IMR-90 (cell line): ENCODE measurements around the gene MYT1. TPM values are rescaled to one million over a fixed set of nuclear protein-coding genes. Genes with fewer than 3 reads are reported as not detected.

ENCODE experiments used
- ATAC-seq: fragments of 200-7000 bp; cut with Tn5 transposase; 2 replicates; pipeline ENCODE4 v1.9.1; 2020; ENCODE audit warnings: low read depth, mild to moderate bottlenecking, moderate library complexity
- BruUV-seq: library from RNA; stranded (reverse); fragments of 400-500 nt; replicated peaks from 2 replicates; lab custom pipeline; 2021; lab: Mats Ljungman, UMichigan
- CTCF ChIA-PET: fragments of 300-600 bp; formaldehyde crosslinking; extraction: SDS; loops from one replicate; lab custom pipeline; 2021; ENCODE audit warnings: antibody characterized with exemption; lab: Yijun Ruan, JAX
- POLR2A ChIA-PET: fragments of 300-600 bp; sonication (Branson Sonifier 250); formaldehyde crosslinking; loops from one replicate; lab custom pipeline; 2022; ENCODE audit warnings: antibody characterized with exemption; ENCODE audit not compliant: unreplicated experiment; lab: Charles Lee
- DNase-seq: peaks from one replicate; pipeline ENCODE4 v3.0.0; 2013
- H2AFZ ChIP-seq: replicated peaks from 2 replicates; pipeline ENCODE3; 2013; ENCODE audit warnings: low read length, mild to moderate bottlenecking; ENCODE audit not compliant: poor library complexity
- H2AK5ac ChIP-seq: 2 replicates; pipeline ENCODE4 v1.6.1; 2013; ENCODE audit warnings: low read depth, low read length, inconsistent platforms
- H2AK9ac ChIP-seq: replicated peaks from 2 replicates; pipeline ENCODE3; 2013; ENCODE audit warnings: mild to moderate bottlenecking, low read depth, low read length, moderate library complexity; ENCODE audit not compliant: poor library complexity
- H2BK120ac ChIP-seq: 2 replicates; pipeline ENCODE4 v1.6.1; 2013; ENCODE audit warnings: low read depth, low read length, inconsistent platforms
- H2BK15ac ChIP-seq: 3 replicates; pipeline ENCODE4 v1.6.1; 2013; ENCODE audit warnings: low read depth, low read length, inconsistent platforms
- H2BK20ac ChIP-seq: 2 replicates; pipeline ENCODE4 v1.6.1; 2013; ENCODE audit warnings: low read depth, mild to moderate bottlenecking, inconsistent platforms, low read length, moderate library complexity
- H2BK5ac ChIP-seq: 2 replicates; pipeline ENCODE4 v1.6.1; 2013; ENCODE audit warnings: mild to moderate bottlenecking, low read depth, low read length, inconsistent platforms; ENCODE audit not compliant: poor library complexity, severe bottlenecking
- H3K14ac ChIP-seq: replicated peaks from 2 replicates; pipeline ENCODE4 v1.6.1; 2013; ENCODE audit warnings: low read depth, low read length, inconsistent platforms
- H3K18ac ChIP-seq: 2 replicates; pipeline ENCODE4 v1.6.1; 2013; ENCODE audit warnings: low read depth, low read length, control low read depth
- H3K23ac ChIP-seq: 2 replicates; pipeline ENCODE4 v1.6.1; 2013; ENCODE audit warnings: low read depth, low read length, inconsistent platforms
- H3K27ac ChIP-seq: 2 replicates; pipeline ENCODE4 v1.5.1; 2013; ENCODE audit warnings: mild to moderate bottlenecking, control low read depth, low read length; ENCODE audit not compliant: insufficient read depth
- H3K27me3 ChIP-seq: 2 replicates; pipeline ENCODE4 v1.6.1; 2013; ENCODE audit warnings: low read length; ENCODE audit not compliant: control insufficient read depth, insufficient read depth
- H3K36me3 ChIP-seq: 2 replicates; pipeline ENCODE4 v1.6.1; 2013; ENCODE audit warnings: low read length, mixed read lengths; ENCODE audit not compliant: control insufficient read depth, insufficient read depth
- H3K4ac ChIP-seq: 2 replicates; pipeline ENCODE4 v1.6.1; 2013; ENCODE audit warnings: low read depth, low read length, inconsistent platforms
- H3K4me1 ChIP-seq: 2 replicates; pipeline ENCODE4 v1.6.1; 2013; ENCODE audit warnings: low read length, mixed read lengths; ENCODE audit not compliant: control insufficient read depth, insufficient read depth
- H3K4me2 ChIP-seq: 2 replicates; pipeline ENCODE4 v1.6.1; 2013; ENCODE audit warnings: low read depth, mild to moderate bottlenecking, control low read depth, low read length, moderate library complexity
- H3K4me3 ChIP-seq: 2 replicates; pipeline ENCODE4 v1.5.1; 2013; ENCODE audit warnings: low read depth, mild to moderate bottlenecking, control low read depth, low read length, moderate library complexity; ENCODE audit not compliant: insufficient read depth
- H3K56ac ChIP-seq: 2 replicates; pipeline ENCODE4 v1.6.1; 2013; ENCODE audit warnings: low read length, inconsistent platforms; ENCODE audit not compliant: insufficient read depth; ENCODE audit errors: extremely low read depth
- H3K79me1 ChIP-seq, 2 experiments: 2 replicates each; pipeline ENCODE4 v1.6.1; 2013; ENCODE audit warnings: low read length in 2 of 2, inconsistent platforms in 1 of 2, low read depth in 1 of 2
- H3K9ac ChIP-seq: 2 replicates; pipeline ENCODE4 v1.6.1; 2013; ENCODE audit warnings: low read depth, low read length, control low read depth
- H3K9me1 ChIP-seq: 2 replicates; pipeline ENCODE4 v1.6.1; 2013; ENCODE audit warnings: low read length, inconsistent platforms; ENCODE audit not compliant: insufficient read depth
- H3K9me3 ChIP-seq: 2 replicates; pipeline ENCODE4 v1.6.1; 2013; ENCODE audit warnings: low read length; ENCODE audit not compliant: control insufficient read depth, insufficient read depth
- H4K20me1 ChIP-seq: 2 replicates; pipeline ENCODE4 v1.6.1; 2013; ENCODE audit warnings: low read length, inconsistent platforms; ENCODE audit not compliant: insufficient read depth
- H4K5ac ChIP-seq: 2 replicates; pipeline ENCODE4 v1.6.1; 2013; ENCODE audit warnings: mild to moderate bottlenecking, low read depth, low read length, control low read depth
- H4K8ac ChIP-seq, 2 experiments: 2 replicates each; pipeline ENCODE4 v1.6.1; 2013; ENCODE audit warnings: low read depth in 2 of 2, low read length in 2 of 2, control low read depth in 1 of 2, inconsistent platforms in 1 of 2
- H4K91ac ChIP-seq: 2 replicates; pipeline ENCODE4 v1.6.1; 2013; ENCODE audit warnings: low read depth, low read length, inconsistent platforms; ENCODE audit not compliant: insufficient read depth
- BHLHE40 ChIP-seq: fragments of 150-350 bp; IDR thresholded peaks from 2 replicates; pipeline ENCODE4 v1.6.1; 2016; ENCODE audit warnings: mild to moderate bottlenecking, low read depth, low read length
- FOS ChIP-seq: fragments of 150-350 bp; IDR thresholded peaks from 2 replicates; pipeline ENCODE4 v1.6.1; 2016; ENCODE audit warnings: low read depth, low read length
- MAFK ChIP-seq: IDR thresholded peaks from 2 replicates; pipeline ENCODE4 v1.6.1; 2012; ENCODE audit warnings: low read depth, low read length, improper control_type of control experiment
- MAZ ChIP-seq: IDR thresholded peaks from 2 replicates; pipeline ENCODE4 v1.6.1; 2012; ENCODE audit warnings: low read depth, mild to moderate bottlenecking, low read length, improper control_type of control experiment, moderate library complexity, borderline replicate concordance
- MXI1 ChIP-seq: IDR thresholded peaks from 2 replicates; pipeline ENCODE4 v1.6.1; 2012; ENCODE audit warnings: low read depth, mild to moderate bottlenecking, low read length, moderate library complexity, borderline replicate concordance
- NFE2L2 ChIP-seq: fragments of 150-350 bp; IDR thresholded peaks from 2 replicates; pipeline ENCODE4 v1.6.1; 2016; ENCODE audit warnings: low read depth, mild to moderate bottlenecking, low read length
- RAD21 ChIP-seq: IDR thresholded peaks from 2 replicates; pipeline ENCODE4 v1.6.1; 2012; ENCODE audit warnings: low read length, improper control_type of control experiment
- RFX5 ChIP-seq: IDR thresholded peaks from 2 replicates; pipeline ENCODE4 v1.8.0; 2012; ENCODE audit warnings: low read depth, mild to moderate bottlenecking, low read length, moderate library complexity
- SMC3 ChIP-seq: fragments of 150-350 bp; IDR thresholded peaks from 2 replicates; pipeline ENCODE4 v1.6.1; 2016; ENCODE audit warnings: low read depth, mild to moderate bottlenecking, antibody characterized with exemption, low read length, moderate library complexity
- WGBS, 2 experiments: methylation state at CpG; one replicate each; pipeline versions ENCODE4 v1.1.5 to v1.1.7; 2013; ENCODE audit warnings: missing lambda C conversion rate in 2 of 2; ENCODE audit not compliant: insufficient read length in 1 of 2; ENCODE audit errors: extremely low coverage in 2 of 2; 5-methylcytosine and 5-hydroxymethylcytosine counted together
- dilution Hi-C: fragments of 300-500 bp; cut with HindIII; formaldehyde crosslinking; loops from one replicate; pipeline ENCODE4 v1.14.3; 2018; ENCODE audit warnings: low sequenced_read_pairs; ENCODE audit not compliant: unreplicated experiment
- in situ Hi-C: fragments of 300-500 bp; cut with MboI; formaldehyde crosslinking; loops from 3 replicates; pipeline ENCODE4 v1.14.3; 2019; ENCODE audit warnings: low sequenced_read_pairs, inconsistent platforms, mixed read lengths
- intact Hi-C: fragments of 100-400 bp; cut with micrococcal nuclease; formaldehyde crosslinking; loops from 2 replicates; pipeline ENCODE4 v1.10.0; 2022
- polyA plus RNA-seq, 3 experiments: library from polyadenylated mRNA; depleted of rRNA; stranded (reverse); fragments of >200 nt; gene quantifications; 2 replicates each; pipeline ENCODE4 v1.2.3, GENCODE V29; 2012; ENCODE audit warnings: low replicate concordance in 1 of 3
- total RNA-seq: library from RNA; depleted of rRNA; stranded (reverse); fragments of >200 nt; gene quantifications from 2 replicates; pipeline ENCODE4 v1.2.3, GENCODE V29; 2012

The MYT1 gene
- total and polyA plus RNA-seq, 2 of the 4 experiments (the other 2 are of a cell fraction): not detected

- intact Hi-C loops: no loop called here
- Histone ChIP-seq H2BK120ac (no peak overlapping the region), H3K56ac (no peak overlapping the region), H4K8ac (no peak overlapping the region), H2BK5ac (no peak overlapping the region), H3K79me1 (peaks cover 20 to 22% of the 10 kb centered on the region in 2 experiments), H3K9me3 (no peaks in the 10 kb centered on the region), H3K36me3 (peaks cover 20% of the 10 kb centered on the region), H2AK9ac (no peak overlapping the region), H3K27me3 (no peaks in the 10 kb centered on the region), H4K5ac (no peak overlapping the region), H2AK5ac (no peak overlapping the region), H2AFZ (no peak overlapping the region), H3K14ac (no peak overlapping the region), H3K27ac (no peak overlapping the region), H4K91ac (no peak overlapping the region), H3K9me1 (0 out of 2 replicates have a peak, but pooled peaks cover 4% of the 10 kb centered on the region), H3K4me3 (no peak overlapping the region), H3K23ac (no peak overlapping the region), H3K4ac (no peak overlapping the region), H4K20me1 (no peaks in the 10 kb centered on the region), H3K4me2 (no peak overlapping the region), H2BK20ac (no peak overlapping the region), H3K9ac (no peak overlapping the region), H3K4me1 (peaks cover 6% of the 10 kb centered on the region), H2BK15ac (no peak overlapping the region), H3K18ac (no peak overlapping the region)
- TF ChIP-seq MXI1 (no peak), BHLHE40 (no peak), RFX5 (no peak), FOS (no peak), NFE2L2 (no peak), MAZ (no peak), MAFK (no peak), RAD21 (no peak), SMC3 (no peak)
- ATAC-seq (no peak), DNase-seq (no peak)
- in situ Hi-C loops: no loop called here
- no TSS peak for BruUV-seq
- ChIA-PET POLR2A (no interaction called here), CTCF (no interaction called here)
- dilution Hi-C loops: no loop called here
- no CpG with 5 or more reads among the region's 4 CpGs for WGBS, 2 experiments
Measured at GRCh38 chr20:64264091-64264490, 99.8 kb downstream of the MYT1 start.
